ENCODE results near the gene KCNJ15. TPM values are rescaled to one million over a fixed set of nuclear protein-coding genes. Genes with fewer than 3 reads are reported as not detected.

The KCNJ15 gene
- total RNA-seq, 2 donors from 2014 or later: not detected

- Histone ChIP-seq H3K4me1 (ENCODE audit: control insufficient read depth, insufficient read depth, low read length) (no peaks in the 10 kb centered on the region), H3K36me3 (ENCODE audit: control insufficient read depth, insufficient read depth, low read length) (no peaks in the 10 kb centered on the region), H3K27me3 (ENCODE audit: control insufficient read depth, insufficient read depth, low read length, poor library complexity, severe bottlenecking) (peaks cover 13% of the 10 kb centered on the region), H3K27ac (ENCODE audit: low read depth, low read length) (no peak overlapping the region), H3K4me3 (ENCODE audit: low read length) (no peak overlapping the region), H3K9ac (ENCODE audit: extremely low read depth, low read length, poor library complexity, severe bottlenecking) (no peak overlapping the region), H3K9me3 (ENCODE audit: control insufficient read depth, low read length) (no peaks in the 10 kb centered on the region)
- Mint-ChIP-seq H3K4me1 (peaks cover 2% of the 10 kb centered on the region), H3K27me3 (ENCODE audit: insufficient read depth) (peaks cover 14% of the 10 kb centered on the region), H3K36me3 (ENCODE audit: low read depth) (no peaks in the 10 kb centered on the region), H3K4me3 (no peak overlapping the region), H3K27ac (no peak overlapping the region), H3K9me3 (no peaks in the 10 kb centered on the region)
- 85% methylated on average over 1 of the region's 1 CpG; no CpG with 5 or more reads in 1 of the 2 experiments for WGBS, 2 experiments (ENCODE audit: insufficient coverage in 1 of 2, insufficient read length in 1 of 2)
- no peak for DNase-seq
- no peak for TF ChIP-seq CTCF (conservative IDR thresholded peaks at IDR 0.05)
Measured at GRCh38 chr21:38287476-38287875, 30.7 kb downstream of the KCNJ15 start.

GRCh38 chr21:38289705-38290485 lies 33.1 kb downstream of the KCNJ15 start:
- H3K9me3 Mint-ChIP-seq: no peaks in the 10 kb centered on the region
- peaks cover 2% of the 10 kb centered on the region for H3K4me1 Mint-ChIP-seq
- no peak for TF ChIP-seq CTCF (conservative IDR thresholded peaks at IDR 0.05)
- DNase-seq: no peak
- Histone ChIP-seq H3K4me1 (ENCODE audit: control insufficient read depth, insufficient read depth, low read length) (no peaks in the 10 kb centered on the region), H3K9me3 (ENCODE audit: control insufficient read depth, low read length) (no peaks in the 10 kb centered on the region), H3K27ac (ENCODE audit: low read depth, low read length) (no peak overlapping the region), H3K4me3 (ENCODE audit: low read length) (no peak overlapping the region), H3K27me3 (ENCODE audit: control insufficient read depth, insufficient read depth, low read length, poor library complexity, severe bottlenecking) (peaks cover 13% of the 10 kb centered on the region), H3K36me3 (ENCODE audit: control insufficient read depth, insufficient read depth, low read length) (no peaks in the 10 kb centered on the region), H3K9ac (ENCODE audit: extremely low read depth, low read length, poor library complexity, severe bottlenecking) (no peak overlapping the region)
- H3K27ac Mint-ChIP-seq: no peak overlapping the region
- H3K36me3 Mint-ChIP-seq (ENCODE audit: low read depth): no peaks in the 10 kb centered on the region
- WGBS, 2 experiments (ENCODE audit: insufficient coverage in 1 of 2, insufficient read length in 1 of 2): 67 to 88% methylated on average over 3 to 14 of the region's 14 CpGs
- H3K4me3 Mint-ChIP-seq: no peak overlapping the region
- H3K27me3 Mint-ChIP-seq (ENCODE audit: insufficient read depth): peaks cover 12% of the 10 kb centered on the region

- Mint-ChIP-seq H3K4me1 (peaks cover 2% of the 10 kb centered on the region), H3K9me3 (no peaks in the 10 kb centered on the region), H3K27me3 (ENCODE audit: insufficient read depth) (peaks cover 12% of the 10 kb centered on the region), H3K27ac (no peak overlapping the region), H3K36me3 (ENCODE audit: low read depth) (no peaks in the 10 kb centered on the region), H3K4me3 (no peak overlapping the region)
- peaks cover 13% of the 10 kb centered on the region for H3K27me3 ChIP-seq (ENCODE audit: control insufficient read depth, insufficient read depth, low read length, poor library complexity, severe bottlenecking)
- WGBS, 2 experiments (ENCODE audit: insufficient coverage in 1 of 2, insufficient read length in 1 of 2): 44 to 100% methylated on average over 1 to 2 of the region's 3 CpGs
- no peak overlapping the region for H3K9ac ChIP-seq (ENCODE audit: extremely low read depth, low read length, poor library complexity, severe bottlenecking)
- H3K9me3 ChIP-seq (ENCODE audit: control insufficient read depth, low read length): no peaks in the 10 kb centered on the region
- H3K4me1 ChIP-seq (ENCODE audit: control insufficient read depth, insufficient read depth, low read length): no peaks in the 10 kb centered on the region
- no peak overlapping the region for H3K4me3 ChIP-seq (ENCODE audit: low read length)
- no peaks in the 10 kb centered on the region for H3K36me3 ChIP-seq (ENCODE audit: control insufficient read depth, insufficient read depth, low read length)
- no peak for DNase-seq
- H3K27ac ChIP-seq (ENCODE audit: low read depth, low read length): no peak overlapping the region
- no peak for TF ChIP-seq CTCF (conservative IDR thresholded peaks at IDR 0.05)
Measured at GRCh38 chr21:38290809-38291208, 34.0 kb downstream of the KCNJ15 start.

Data from endodermal cell (in vitro differentiated cells).